NCI-H146 treated with DMSO at 0.1 percent for 48 hours (cell line): ENCODE results near the gene TF.

Experiments
- DNase-seq: peaks from one replicate; lab custom pipeline; 2025; ENCODE audit not compliant: unreplicated experiment; lab: John Stamatoyannopoulos, UW

Gene TF

DNA sequence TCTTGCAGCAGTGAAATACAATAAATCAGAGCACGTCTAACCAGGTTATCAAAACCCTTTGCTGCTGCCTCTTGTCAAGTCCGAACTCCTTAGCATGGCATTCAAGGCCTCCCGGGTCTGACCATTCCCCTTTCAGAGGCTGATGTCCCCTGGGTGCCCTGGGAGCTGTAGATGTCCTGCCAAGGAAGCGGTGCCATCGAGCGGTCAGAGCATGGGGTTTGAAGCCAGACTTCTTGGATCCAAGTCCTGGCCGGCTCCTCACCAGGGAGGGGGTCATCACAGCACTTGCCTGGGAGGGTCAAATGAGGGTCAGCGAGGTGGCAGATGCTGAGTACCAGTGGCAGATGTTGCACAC is 496 bp downstream of the TF start:
- DNase-seq, result no peak

DNA sequence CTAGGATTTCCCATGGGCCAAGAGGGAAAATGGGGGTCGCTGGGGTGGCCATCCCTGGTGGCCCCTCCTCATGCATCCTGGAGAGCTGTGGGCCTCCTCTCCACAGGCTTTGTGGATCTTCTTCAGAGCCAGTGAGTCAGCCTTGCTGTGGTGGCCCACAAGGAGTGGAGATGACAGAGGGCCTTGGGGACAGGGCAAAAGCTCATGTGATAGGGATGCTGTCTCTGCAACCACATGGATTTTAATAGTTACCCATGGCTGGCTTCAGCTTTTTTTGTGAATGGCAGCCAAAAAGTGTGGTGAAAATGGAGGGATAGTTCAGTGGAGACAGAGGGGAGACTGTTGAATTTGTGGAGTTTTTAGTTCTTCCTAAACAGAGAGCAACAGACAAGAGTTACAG is 1.2 kb downstream of the TF start:
- no peak for DNase-seq

DNA sequence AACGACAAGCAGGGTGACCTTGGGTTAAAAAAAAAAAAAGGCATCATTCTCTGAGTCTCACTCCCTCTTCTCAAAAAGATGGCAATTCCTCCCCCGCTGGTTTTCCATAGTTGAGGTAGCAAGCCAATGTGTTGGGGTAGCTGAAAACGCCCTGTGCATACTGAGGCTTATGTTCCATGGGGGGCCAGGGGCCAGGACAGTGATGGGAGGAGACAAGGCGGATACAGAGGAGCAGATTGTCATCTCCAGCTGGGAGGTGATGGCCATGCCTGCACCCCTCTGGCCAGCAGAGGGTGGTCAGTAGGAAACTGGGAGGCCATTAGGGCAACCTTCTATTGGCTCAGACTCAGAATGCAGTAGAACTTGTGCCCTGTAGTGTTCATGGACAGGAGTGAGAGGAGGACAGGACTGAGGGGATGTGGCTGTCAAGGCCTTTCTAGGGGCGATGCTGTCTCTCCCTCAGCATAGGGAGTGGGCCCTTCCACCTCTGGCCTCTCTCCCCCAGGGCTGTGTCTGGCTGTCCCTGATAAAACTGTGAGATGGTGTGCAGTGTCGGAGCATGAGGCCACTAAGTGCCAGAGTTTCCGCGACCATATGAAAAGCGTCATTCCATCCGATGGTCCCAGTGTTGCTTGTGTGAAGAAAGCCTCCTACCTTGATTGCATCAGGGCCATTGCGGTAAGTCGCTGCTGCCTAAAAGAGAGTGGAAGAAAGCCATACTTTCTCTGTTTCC is 1.9 kb downstream of the TF start:
- no peak for DNase-seq

DNA sequence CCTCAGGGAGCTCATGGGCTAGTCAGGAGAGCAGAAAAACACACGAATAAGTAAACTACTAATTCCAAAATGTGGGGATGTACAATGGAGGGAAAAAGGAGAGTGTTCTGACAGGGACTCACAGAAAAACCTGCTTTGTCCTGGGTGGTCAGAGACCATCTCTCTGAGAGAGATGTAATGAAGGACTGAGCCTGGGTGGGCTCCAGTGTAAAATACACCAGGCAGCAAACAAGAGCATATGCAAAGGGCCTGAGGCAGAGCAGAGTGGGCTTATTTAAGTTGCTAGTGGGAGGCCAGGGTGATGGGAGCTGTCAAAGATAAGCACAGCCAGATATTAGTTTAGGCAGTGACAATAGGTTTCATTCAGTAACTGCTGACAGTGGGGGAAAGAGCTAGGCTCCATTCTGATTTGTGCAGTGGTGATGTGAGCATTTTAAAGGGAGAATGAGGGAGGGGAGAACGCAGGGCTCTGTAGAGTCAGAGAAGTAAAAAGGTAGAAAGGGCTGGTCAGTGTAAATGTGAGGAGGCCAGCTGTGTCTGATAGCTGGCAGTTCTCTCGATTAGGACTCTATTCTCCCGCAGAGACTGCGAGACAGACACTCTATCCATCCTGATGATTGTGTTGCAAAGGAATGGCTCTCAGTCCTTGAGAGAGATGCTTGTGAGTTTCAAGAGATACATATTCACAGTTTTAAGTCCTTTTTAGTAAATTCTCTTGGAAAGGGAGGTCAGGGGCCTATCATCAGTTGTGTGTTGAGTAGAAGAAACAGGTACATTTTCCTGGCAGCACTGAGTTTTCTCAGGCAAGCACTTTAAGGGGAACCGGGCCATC is 3.5 kb downstream of the TF start:
- no peak for DNase-seq

DNA sequence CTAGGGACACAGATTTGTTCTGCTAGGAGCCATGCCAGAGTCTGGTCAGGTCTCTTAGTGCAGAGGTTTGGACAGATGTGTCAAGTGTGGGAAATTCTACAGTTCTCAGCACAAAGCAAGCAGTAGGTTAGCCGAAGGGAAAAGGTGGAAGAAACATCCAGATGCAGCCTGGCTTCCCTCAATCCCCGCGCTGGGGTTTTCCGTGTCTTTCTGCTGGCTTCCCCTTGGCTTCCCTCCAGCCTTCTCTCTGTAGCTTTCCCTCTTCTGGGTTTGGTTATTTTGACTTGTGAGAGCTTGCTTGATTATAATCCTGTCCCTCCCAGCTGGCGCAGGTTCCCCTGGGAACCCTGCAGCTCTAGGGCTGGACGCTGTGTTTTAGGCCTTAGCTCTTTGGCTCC is 4.1 kb downstream of the TF start:
- DNase-seq, result no peak

DNA sequence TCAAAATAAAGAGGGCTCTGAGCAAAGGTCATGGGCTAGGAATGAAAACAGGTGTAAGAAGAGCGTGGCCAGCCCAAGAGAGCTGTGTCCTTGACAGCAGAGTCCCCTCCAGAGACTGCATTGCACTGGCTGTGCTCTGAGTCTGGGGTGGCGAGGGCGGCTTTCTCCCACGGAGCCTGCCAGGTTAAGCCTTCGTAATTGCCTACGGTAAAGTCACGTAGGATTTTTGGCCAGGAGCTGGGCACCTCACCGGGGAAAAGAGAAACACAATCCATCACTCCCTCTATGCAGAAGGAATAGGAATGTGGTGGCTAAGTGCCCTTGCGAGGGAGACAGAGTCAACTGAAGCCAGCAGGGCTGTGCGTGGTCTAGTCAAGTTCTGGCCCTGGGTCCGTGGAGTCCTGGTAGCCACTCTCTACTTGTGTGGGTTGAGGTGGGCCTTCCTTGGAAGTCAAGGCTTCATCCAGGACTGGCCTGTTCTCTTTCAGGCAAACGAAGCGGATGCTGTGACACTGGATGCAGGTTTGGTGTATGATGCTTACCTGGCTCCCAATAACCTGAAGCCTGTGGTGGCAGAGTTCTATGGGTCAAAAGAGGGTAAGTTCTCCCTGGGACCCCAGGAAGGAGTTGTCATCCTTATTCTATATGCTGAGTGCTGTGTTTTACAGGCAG is 7.0 kb downstream of the TF start:
- DNase-seq, result no peak

DNA sequence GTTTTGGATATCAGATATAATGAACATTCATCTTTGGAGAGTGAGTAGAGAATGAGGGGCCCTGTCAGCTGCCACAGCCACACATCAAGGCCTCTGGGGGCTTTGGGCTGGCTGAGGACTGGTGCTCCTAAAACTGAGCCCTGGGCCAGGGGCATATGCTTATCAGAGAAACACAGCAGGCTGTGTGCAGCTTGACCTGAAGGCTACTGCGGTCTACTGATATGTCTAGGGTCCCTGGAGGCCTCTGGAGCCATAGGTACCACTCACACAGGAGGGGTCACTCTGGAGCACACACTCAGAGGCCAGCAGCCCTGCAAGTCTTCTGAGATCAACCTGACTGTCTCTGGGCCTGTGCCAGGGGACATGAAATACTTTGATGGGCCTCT is 7.6 kb downstream of the TF start:
- DNase-seq, result no peak

DNA sequence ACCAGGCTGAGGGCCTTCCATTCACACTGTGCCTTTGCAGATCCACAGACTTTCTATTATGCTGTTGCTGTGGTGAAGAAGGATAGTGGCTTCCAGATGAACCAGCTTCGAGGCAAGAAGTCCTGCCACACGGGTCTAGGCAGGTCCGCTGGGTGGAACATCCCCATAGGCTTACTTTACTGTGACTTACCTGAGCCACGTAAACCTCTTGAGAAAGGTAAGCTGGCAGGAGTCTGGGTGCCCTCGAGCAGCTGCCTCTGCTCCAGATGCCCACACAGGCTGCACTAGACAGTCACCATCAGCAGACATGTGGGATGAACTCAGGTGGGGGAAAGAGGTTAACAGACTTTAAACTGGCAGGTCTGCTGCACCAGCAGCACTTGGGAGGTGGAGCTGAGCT is 8.3 kb downstream of the TF start:
- no peak for DNase-seq

DNA sequence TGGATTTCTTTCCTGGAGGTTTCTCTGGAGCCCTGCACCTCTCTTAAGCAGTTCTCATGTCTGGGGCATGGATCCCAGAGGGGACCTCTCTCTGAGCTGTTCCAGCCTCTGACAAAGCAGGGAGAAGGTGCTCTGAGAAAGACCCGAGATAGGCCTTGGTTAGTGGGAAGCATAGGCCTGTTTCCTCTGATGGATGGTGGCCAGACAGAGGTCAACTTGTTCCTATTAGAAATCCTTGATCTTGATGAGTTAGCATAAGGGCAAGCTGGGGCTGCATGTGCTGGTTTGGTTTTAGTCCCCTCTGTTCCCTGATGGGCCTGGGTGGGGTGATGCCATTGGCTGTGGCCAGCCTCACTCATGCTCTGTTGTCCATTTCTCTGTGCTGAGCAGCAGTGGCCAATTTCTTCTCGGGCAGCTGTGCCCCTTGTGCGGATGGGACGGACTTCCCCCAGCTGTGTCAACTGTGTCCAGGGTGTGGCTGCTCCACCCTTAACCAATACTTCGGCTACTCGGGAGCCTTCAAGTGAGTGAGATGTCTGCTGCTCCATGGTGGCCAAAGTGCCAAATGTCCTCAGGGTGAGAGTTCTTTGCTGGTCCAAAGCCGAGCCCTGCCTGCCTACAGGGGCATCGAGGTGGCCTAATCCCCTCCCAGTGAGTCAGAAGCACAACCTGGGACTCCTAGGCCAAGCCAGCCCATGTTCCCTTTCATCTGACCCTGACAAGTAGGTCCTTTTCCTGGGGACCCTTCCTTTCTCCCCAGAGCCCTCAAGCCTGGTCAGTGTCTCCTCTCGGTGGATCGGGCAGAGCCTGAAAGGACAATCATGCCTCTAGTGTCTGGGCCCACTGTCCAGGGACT is 9.0 kb downstream of the TF start:
- no peak for DNase-seq

DNA sequence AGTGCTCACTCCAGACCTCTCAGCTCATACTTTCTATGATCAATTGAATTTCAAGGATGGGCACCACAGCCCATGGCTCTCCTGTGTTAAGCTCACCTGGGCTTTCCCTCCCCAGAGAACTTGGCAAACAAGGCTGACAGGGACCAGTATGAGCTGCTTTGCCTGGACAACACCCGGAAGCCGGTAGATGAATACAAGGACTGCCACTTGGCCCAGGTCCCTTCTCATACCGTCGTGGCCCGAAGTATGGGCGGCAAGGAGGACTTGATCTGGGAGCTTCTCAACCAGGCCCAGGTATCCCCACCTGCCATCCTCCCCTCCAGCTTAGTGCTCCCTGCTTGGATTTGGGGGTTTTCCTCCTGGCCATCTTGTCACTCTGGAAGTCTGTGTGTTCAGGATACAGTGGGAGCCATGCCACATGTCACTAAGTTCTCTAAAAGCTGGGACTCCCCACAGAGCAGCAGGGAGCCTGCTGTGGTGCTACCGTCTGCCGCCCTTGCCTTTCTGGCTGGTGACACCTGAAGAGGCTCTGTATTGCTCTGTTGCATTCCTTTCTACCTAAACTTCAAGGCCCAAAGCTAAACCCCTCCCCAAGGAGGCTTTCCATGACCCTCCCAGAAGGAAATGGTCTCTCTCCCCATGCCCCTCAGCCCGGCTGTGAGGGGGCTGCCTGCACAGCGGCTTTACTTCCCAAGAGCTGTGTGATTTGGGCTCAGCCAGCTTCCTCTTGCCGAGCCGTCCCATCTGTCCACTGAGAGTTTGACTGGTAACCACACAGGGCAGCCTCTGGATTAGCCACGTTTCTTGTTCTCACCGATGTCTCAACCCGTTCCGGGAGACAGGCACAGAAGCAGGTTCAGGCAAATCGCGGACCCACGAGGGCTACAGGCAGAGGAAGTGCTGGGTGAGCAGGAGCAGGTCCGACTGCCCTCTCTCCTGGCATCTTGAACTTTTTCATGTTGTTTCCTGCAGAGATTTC is 10.8 kb downstream of the TF start:
- no peak for DNase-seq

DNA sequence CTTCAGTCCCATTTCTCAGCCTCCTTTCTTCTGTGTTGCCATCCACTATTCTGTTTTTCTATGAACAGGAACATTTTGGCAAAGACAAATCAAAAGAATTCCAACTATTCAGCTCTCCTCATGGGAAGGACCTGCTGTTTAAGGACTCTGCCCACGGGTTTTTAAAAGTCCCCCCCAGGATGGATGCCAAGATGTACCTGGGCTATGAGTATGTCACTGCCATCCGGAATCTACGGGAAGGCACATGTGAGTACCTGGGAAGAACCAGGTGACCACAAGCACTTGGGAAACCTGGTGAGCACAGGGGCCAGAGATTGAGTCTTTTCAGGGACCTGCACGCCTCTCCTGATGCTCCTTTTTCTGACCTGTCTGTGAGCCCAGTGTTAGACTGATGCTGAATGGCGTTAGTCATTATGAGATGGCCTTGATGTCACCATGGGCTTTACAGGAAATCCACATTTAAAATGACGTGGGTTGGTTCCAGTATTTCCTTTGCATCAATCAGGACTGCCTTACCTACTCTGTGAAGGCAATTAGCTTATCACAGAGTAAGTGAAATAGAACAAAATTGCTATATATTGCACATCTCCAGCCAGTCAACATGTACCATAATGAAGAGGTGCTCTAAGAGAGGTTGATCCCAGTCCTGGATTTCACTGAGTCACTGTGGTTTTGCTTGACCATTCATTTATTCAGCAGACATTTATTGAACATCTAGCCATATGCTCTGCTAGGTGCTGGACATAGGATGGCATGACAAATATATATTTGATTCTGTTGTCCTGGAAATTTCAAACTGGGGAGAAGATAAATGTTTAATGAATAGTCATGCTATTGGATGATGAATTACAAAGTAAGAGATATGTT is 11.7 kb downstream of the TF start:
- DNase-seq, result no peak

DNA sequence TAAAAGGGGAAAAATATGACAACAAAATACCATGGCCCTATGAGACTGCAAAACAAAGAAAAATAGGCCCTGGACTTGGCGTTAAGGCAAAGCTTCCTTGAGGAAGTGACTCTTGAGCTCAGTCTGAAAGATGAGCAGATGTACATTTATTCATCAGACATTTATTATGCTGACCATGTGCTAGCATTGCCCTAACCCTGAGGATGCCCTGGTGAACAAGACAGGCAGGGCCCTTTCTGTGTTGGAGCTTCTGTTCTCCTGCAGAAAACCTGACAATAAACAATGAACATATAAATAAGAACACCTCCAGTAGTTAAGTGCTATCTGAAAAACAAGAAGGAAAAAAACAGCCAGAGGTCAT is 12.4 kb downstream of the TF start:
- no peak for DNase-seq

DNA sequence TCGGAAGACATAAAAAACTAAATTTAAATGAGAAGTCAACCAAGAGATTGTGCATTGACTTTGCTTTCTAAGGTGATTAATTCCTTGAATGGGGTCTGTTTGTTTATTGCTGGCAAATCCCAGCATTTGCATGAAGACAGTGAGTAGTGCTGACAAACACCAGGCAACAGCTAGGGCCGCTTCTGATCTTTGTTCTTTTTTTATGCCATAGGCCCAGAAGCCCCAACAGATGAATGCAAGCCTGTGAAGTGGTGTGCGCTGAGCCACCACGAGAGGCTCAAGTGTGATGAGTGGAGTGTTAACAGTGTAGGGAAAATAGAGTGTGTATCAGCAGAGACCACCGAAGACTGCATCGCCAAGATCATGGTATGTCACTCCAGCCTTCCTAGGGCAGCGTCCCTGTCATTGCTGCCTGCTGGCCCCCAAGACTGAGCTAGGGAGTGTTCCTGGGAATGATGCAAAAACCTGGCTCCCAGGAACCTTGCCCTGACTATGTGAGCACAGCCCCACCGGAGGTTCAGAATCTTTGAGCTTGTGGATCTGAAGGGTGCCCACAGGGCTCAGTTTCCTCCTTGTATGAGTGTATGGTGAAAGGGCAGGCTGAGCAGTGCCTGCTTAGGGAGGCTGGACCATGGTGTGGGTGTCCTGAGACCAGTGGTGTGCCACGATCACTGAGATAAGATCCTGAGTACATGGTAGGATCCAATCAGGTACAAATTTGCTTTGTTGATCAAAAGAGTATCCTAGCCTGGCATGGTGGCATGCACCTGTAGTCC is 13.0 kb downstream of the TF start:
- DNase-seq, result no peak

DNA sequence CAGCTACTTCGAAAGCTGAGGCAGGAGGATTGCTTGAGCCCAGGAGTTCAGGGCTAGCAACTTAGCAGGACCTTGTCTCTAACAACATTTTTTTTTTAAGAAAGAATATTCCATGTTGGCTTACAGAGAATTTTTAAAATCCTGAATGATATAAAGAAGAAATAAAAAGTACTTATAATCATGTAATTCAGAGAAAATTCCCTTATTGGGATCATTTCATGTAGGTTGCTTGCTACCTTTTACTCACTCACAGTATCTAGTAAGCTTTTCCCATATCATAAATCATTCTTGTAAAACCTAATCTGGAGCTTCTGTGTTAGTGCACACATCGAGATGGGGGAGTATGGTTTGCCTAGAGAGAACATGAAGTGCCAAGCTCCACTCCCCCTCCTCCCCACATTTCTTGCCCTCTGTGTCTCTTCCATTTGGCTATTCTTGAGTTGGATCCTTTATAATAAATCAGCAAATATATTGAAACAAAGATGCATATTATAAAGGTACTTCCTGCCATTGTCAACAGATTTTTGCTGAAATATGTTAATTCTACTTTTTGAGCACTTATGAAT is 13.6 kb downstream of the TF start:
- no peak for DNase-seq

DNA sequence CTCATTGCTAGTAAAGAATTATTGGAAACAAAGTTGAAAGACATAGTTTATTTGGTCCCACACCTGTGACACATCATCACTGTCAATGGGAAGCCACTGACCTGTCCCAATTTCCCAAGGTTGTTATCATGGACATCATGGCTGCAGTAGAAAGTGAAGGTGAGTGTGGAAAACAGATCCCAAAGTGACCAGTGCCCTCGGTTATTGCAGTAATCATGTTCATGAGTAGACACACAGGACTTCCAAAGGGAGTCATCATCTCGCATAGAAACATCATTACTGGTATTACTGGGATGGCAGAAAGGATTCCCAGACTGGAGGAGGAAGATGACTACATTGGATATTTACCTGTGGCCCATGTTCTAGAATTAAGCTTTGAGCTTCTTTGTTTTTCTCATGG is 14.7 kb downstream of the TF start:
- no peak for DNase-seq

DNA sequence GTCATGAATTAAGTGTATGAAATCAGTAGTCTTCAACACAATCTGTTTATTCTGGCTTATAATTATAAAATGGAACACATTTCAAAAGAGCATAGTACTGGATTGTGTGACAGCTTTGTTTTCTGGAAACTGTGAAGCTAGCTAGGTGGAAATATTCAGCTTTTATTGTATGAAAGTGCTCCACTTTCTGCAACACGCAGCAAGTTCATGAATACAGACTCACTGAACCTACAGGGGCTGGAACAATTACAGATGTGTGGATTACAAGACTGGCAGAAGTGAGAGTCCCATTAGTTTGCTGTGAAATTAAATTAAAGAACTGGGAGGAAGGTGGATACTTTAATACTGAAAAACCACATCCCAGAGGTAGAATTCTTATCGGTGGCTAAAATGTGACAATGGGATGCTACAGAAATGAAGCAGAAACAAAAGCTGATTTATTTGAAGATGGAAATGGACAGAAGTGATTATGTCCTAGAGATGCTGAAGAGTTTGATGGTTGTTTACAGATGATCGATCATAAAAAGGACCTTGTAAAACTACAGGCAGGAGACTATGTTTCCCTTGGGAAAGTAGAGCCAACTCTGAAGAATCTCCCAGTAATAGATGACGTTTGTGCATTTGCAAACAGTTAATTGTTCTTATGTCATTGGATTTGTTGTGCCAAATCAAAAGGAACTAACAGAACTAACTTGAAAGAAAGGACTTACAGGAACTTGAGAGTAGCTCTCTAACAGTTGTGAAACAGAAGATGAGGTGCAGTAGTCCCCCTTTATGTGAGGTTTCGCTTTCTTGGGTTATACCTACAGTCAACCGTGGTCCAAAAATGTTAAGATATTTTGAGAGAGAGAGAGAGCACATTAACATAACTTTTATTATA is 15.7 kb downstream of the TF start:
- DNase-seq, result no peak

DNA sequence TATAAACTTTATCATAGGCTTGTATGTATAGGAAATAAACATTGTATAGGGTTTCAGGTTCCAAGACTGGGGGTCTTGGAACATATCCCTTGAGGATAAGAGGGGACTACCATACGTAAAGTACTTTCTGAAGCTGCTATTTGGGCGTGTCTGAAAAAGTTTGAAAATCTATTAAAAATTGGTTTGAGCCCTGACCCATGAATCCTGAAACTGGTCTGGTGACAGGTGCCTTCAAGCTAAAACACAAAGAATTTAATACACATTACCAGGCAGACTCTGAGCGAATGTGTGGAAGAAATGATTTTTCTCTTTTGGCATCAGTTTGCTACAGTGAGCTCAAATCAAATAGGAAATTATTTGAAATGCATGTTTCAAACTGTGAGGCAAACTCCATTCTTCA is 16.3 kb downstream of the TF start:
- DNase-seq, result no peak
